GM21529 (cell line): Measurements from ENCODE around the gene PPP1R14D.
"Not testable (repeated sequence)": the region's sequence is repeated elsewhere in the genome, so short reads cannot be mapped to it uniquely, and the experiment has no call there.

Source experiments
- ATAC-seq: cut with Tn5 transposase; IDR thresholded peaks from one replicate; pipeline ENCODE4 v1.9.1; 2021; ENCODE audit not compliant: unreplicated experiment

PPP1R14D gene

DNA sequence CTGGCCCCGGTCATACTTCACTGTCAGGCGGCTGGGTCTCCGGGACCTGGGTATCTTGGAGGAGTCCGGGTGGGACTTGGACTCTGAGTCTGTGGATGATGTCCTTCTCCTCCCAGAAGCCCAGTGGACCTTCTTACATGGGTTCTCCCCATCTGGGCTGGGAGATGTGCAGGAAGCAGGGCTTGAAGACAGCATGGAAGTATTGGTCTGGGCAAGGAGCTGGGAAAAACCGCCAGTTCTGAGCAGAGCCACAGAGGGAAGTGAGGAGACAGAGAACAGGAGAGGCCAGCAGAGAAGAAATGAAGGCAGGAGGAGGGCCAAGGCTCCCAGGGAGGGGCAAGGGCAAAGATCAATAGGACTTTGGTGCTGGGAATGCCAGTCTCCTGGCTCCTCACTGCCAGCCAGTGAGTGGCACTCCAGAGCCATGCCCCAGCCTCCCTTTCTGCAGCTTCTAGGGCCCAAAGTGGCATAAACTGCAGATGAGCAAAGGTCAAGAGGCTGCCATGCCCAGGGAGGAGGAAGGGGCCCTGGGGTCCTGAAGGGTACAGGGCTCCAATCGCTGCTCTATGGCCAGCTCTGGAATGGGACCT is at the start of gene PPP1R14D:
TSS of gene PPP1R14D (minus strand) at position 262 of the 590 bp plus-strand sequence. CDS start at position 195, 67 bp downstream.
- no peak for ATAC-seq

GRCh38 chr15:40877694-40878093 is 49.2 kb upstream of the PPP1R14D start:
- no peak for ATAC-seq

DNA sequence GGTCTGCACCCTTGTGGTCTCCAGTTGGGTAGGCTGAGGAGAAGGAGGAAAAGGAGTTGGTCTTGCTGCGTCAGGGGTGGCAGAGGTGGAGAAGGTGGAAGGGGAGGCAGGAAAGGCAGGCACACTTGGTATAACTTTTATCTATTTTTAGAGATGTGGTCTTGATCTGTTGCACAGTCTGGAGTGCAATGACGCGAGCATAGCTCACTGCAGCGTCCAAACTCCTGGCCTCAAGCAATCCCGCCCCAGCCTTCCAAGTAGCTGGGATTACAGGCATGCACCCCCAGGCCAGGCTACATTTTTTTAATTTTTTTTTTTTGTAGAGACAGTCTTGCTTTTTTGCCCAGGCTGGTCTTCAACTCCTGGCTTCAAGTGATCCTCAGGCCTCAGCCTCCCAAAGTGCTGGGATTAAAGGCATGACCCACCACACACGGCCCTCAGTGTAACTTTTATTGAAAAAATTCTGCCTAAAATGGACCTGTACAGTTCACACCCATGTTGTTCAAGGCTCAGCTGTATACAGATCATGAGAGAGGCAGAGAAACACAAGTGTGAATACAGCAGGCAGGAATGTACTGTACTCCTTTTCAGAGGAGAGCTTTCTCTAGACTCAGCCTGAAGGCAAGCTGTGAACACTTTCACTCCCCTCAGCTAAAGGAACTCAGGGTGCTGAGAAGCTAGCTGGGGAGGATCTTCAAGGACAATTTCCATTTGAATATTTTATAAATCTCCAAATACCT is 47.7 kb upstream of the PPP1R14D start:
- no peak for ATAC-seq

DNA sequence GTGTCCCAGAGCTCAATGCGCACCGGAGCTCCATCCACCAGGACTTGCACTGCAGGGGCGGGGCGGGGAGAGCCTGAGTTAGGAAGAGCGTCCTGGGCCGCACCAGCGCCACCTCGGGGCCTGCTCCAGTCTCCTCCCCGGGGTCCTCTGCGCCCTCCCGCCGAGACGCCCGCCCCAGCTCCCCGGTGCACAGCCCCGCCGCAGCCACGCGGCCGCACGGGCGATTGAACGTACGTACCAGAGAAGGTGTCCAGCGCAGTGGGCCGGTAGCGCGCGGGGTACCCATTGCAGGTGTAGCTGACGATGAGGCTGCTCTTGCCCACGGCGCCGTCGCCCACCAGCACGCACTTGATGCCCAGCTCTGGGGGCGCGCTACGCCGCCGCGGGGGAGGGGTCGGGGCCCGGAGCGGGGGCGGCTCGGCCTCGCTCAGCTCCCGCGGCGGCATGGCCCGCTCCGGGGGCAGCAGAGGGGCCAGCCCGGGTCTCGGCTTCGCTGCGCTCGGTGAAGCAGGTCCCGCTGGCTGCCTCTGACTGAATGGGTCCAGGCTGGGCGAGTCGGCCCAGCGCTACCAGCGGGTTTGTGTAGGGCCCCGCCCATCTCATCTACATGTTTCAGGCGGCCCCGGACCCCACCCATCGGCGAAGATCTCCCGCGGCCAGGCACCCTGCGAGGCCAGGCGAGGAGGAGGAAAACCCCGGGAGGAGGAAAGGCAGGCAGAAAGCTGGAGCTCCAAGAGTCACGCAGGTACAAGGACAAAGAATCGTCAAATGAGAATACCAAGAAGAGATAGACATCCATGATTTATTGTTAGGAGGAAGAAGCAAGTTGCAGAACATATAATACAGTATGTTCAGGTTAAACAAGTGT is 45.4 kb upstream of the PPP1R14D start, which contains the start of gene RHOV:
TSS of gene RHOV (minus strand) at position 541 of the 868 bp plus-strand sequence. CDS start at position 446, 95 bp downstream.
- peak; percentile 59 for ATAC-seq

DNA sequence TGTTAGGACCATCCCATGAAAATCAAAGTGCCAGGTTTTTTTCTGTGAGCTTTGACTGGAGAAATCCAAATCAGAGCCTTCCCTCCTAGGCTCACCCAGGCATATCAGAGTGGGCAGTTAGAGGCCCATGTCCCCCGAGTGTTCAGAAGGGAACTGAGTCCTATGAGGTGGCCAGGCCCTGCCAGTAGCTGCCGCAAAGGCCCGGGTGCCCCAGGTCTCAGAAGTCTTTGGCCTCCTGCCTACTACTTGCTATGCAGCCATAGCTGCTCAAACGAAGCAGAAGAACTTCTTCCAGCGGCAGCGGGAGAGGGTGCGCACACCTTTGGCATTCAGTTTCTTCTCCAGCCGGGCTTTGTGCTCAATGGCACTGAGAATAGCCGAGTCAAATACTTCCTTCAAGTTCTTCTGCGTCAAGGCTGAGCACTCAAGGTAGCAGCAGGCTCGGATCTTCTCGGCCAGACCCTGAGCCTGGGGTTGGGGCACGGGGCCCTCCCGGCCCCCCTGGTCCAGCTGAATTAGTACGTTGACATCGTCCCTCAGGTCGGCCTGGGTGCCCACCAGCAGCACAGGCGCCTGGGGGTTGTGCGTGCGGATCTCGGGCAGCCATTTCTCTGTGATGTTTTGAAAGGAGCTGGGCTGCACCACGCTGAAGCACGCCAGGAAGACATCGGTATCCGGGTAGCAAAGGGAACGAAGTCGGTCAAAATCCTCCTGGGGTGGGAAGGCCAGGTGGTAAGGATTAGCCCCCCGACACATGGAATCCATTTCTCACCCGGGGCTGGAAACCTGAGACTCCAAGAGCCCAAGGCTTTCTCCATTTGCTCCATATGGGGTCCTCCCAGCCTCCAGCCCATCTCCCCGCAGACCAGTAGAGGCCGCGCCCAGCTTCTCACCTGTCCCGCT is 44.5 kb upstream of the PPP1R14D start:
- no peak for ATAC-seq

GRCh38 chr15:40871749-40872617 is 43.5 kb upstream of the PPP1R14D start:
- peak; percentile 38 for ATAC-seq

DNA sequence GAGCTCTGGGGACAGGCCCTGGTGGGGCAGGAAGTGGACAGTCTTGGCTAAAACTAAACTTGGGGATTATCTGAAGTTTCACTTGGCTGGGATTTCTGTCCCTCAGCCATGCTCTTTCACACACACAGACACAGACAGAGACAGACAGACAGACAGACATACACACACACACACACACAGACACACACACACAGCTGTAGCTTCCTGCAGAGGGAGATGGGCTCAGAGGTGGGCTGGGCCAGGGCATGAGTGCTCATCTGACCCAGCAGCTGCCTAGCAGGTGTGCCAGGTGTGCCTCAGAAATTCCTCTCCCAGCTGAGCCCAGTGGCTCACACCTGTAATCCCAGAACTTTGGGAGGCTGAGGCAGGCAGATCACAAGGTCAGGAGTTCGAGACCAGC is 42.2 kb upstream of the PPP1R14D start:
- no peak for ATAC-seq

DNA sequence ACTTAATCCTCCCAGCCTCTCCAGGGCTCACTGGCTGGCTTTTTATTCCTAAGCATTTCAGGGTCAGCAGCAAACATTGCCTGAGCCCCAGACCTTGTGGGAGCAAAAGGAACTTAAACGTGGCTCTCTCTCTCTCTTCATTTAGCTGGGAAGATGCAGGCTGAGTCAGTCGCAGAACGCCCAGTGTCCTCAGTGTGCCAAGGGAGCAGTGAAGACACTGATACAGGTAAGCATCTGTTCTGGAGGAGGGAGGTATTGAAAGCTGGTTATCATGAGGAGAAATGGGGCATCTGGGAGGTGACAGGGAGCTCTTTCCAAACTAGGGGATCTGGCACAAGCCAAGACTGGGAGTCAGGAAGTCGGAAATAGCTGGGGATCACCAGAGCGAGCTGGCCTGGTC is 41.2 kb upstream of the PPP1R14D start:
- ATAC-seq: no peak

- ATAC-seq: no peak
These were observed 38.7 kb upstream of the PPP1R14D start for GRCh38 chr15:40867199-40867598.

GRCh38 chr15:40863660-40864270 is 35.3 kb upstream of the PPP1R14D start:
- ATAC-seq: no peak

DNA sequence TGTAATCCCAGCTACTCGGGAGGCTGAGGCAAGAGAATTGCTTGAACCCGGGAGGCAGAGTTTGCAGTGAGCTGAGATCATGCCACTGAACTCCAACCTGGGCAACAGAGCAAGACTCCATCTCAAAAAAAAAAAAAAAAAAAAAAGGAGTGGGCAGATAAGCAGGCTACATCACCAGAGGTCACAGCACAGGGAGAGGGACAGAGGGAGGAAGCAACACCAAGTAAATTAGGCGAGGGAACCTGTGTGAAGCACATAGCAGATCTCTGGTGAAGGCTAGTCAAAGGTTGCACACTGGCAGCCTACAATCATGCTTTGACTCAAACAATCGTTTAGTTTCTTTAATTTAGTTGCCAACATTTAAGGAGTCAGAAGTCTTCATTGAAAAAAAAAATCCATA is 32.6 kb upstream of the PPP1R14D start:
- not testable (repeated sequence) for ATAC-seq

DNA sequence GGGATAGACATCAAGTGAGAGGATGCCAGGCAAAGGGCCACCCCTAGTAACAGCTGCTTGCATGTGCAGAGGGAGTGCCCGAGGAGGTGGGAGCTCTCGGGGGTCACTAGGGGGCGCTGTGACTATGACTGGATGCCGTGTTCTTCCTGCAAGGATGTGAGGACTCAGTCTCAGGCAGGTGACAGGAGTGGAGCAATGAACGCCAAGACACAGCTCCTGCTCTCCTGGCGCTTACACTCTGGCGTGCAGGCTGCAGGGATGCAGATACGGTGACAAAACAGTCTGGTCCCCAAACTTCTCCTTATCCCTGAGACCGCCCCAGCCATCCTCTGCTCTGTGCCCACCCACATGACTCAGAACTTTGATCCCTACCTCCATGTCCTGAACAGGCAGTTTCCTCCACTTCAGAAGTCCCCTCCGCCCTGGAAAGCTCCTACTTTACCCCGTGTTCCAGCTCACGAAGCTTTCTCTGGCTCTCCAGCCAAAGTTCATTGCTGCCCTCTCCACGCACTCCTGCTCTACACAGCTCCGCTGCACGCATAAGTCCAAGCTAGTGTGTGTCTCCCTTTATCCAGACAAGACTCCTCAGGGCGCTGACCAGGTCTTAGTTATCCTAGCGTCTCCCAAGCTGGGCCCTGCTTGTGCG is 30.8 kb upstream of the PPP1R14D start:
- ATAC-seq: peak; percentile 65

- no peak for ATAC-seq
These were observed 30.2 kb upstream of the PPP1R14D start for GRCh38 chr15:40858706-40859105.

DNA sequence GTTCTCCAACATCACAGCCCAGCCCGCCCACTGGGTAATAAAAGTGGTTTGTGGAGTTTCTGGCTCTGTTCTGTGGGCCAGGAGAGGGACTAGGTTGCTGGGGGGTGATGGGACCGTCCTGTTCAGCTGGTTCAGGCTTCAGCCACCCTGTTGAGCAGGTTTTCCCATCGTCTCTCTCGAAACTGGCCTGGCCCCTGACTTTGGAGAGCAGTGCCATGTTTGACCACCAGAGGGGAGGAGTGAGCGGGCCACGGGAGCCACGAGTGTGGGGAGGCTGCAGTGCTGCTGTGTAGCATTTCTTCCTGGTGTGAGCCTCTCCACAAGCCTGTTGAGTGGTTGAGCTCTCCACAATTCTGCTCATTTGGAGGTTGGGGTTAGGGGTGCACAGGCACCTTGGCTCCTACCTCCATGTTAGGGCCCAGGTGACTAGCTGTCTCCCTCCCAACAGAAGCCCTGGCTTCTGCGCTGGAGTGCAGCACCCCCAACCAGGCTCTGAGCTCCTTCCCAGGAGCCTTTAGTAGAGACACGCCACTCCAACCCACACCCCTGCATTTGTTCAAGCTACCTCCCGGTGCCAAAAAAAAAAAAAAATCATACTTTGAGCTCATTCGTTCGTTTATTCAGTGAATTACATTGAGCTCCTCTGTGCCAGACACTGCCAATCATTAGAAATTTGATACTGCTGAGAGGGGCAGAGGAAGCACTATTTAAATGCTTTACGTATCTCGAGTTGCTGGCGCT is 29.3 kb upstream of the PPP1R14D start:
- ATAC-seq: peak; percentile 78

DNA sequence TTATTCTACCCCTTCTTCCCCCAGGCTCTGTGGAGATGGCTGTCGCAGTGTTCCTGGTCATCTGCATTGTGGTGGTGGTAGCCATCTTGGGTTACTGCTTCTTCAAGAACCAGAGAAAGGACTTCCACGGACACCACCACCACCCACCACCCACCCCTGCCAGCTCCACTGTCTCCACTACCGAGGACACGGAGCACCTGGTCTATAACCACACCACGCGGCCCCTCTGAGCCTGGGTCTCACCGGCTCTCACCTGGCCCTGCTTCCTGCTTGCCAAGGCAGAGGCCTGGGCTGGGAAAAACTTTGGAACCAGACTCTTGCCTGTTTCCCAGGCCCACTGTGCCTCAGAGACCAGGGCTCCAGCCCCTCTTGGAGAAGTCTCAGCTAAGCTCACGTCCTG is 28.2 kb upstream of the PPP1R14D start:
- no peak for ATAC-seq

GRCh38 chr15:40855706-40856234 is 27.3 kb upstream of the PPP1R14D start:
- ATAC-seq: no peak

DNA sequence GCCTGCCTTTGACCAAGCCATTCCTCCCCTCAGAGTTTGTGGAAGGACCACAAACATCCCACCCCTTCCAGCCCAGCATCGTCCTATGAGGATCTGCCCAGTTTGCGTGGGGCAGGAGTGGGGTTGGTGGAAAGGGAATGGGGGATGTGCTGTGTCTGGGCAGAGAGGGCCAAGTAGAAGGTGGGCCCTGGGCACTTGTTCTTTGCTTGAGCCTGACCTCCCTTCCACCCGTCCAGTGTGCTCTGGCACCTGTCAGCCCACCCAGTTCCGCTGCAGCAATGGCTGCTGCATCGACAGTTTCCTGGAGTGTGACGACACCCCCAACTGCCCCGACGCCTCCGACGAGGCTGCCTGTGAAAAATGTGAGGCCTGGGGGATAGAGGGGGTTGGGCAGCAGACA is 25.7 kb upstream of the PPP1R14D start:
- ATAC-seq: no peak
